H9 (cell line): ENCODE results near the gene TMOD4. TPM values are rescaled to one million over a fixed set of nuclear protein-coding genes. Genes with fewer than 3 reads are reported as not detected.

Experiments
- DNase-seq: peaks from one replicate; pipeline ENCODE4 v3.0.0-alpha.2; 2017
- H2AFZ ChIP-seq: one replicate; pipeline ENCODE4 v1.6.1; 2013; ENCODE audit warnings: mild to moderate bottlenecking, low read length, control low read depth, moderate library complexity
- H2AK5ac ChIP-seq: 2 replicates; pipeline ENCODE4 v1.6.1; 2013; ENCODE audit warnings: low read length, control low read depth, mixed read lengths; ENCODE audit not compliant: insufficient read length
- H2BK120ac ChIP-seq: one replicate; pipeline ENCODE4 v1.6.1; 2013; ENCODE audit warnings: low read depth, mild to moderate bottlenecking, low read length, control low read depth, inconsistent platforms; ENCODE audit not compliant: poor library complexity, severe bottlenecking
- H2BK12ac ChIP-seq: 2 replicates; pipeline ENCODE4 v1.6.1; 2013; ENCODE audit warnings: low read length, control low read depth, mixed read lengths, low read depth; ENCODE audit not compliant: insufficient read length
- H2BK15ac ChIP-seq: 2 replicates; pipeline ENCODE4 v1.6.1; 2013; ENCODE audit warnings: low read depth, low read length, control low read depth
- H2BK20ac ChIP-seq: one replicate; pipeline ENCODE4 v1.6.1; 2013; ENCODE audit warnings: low read depth, mild to moderate bottlenecking, low read length, control low read depth, inconsistent platforms; ENCODE audit not compliant: poor library complexity, severe bottlenecking
- H2BK5ac ChIP-seq: 2 replicates; pipeline ENCODE4 v1.6.1; 2013; ENCODE audit warnings: low read length, control low read depth, mixed read lengths; ENCODE audit not compliant: insufficient read length
- H3K14ac ChIP-seq: 2 replicates; pipeline ENCODE4 v1.6.1; 2013; ENCODE audit warnings: low read length, control low read depth; ENCODE audit not compliant: insufficient read depth
- H3K18ac ChIP-seq: 2 replicates; pipeline ENCODE4 v1.6.1; 2013; ENCODE audit warnings: low read depth, mild to moderate bottlenecking, mixed read lengths, low read length, control low read depth; ENCODE audit not compliant: insufficient read length
- H3K23ac ChIP-seq: 2 replicates; pipeline ENCODE4 v1.6.1; 2013; ENCODE audit warnings: low read length, control low read depth, mixed read lengths, low read depth; ENCODE audit not compliant: insufficient read length
- H3K23me2 ChIP-seq: 2 replicates; pipeline ENCODE4 v1.6.1; 2013; ENCODE audit warnings: low read depth, mild to moderate bottlenecking, mixed read lengths, low read length, control low read depth; ENCODE audit not compliant: insufficient read length, poor library complexity, severe bottlenecking
- H3K27ac ChIP-seq: 2 replicates; pipeline ENCODE4 v1.5.1; 2013; ENCODE audit warnings: low read length, control low read depth, mixed read lengths, low read depth; ENCODE audit not compliant: insufficient read length
- H3K27me3 ChIP-seq: 2 replicates; pipeline ENCODE4 v1.6.1; 2013; ENCODE audit warnings: low read length, control low read depth, inconsistent platforms; ENCODE audit not compliant: insufficient read depth
- H3K4ac ChIP-seq: 2 replicates; pipeline ENCODE4 v1.6.1; 2013; ENCODE audit warnings: low read depth, mild to moderate bottlenecking, control low read depth, inconsistent platforms, low read length, moderate library complexity
- H3K4me1 ChIP-seq: 2 replicates; pipeline ENCODE4 v1.6.1; 2013; ENCODE audit warnings: low read length, control low read depth, inconsistent platforms; ENCODE audit not compliant: insufficient read depth
- H3K4me2 ChIP-seq: 2 replicates; pipeline ENCODE4 v1.6.1; 2013; ENCODE audit warnings: low read length, control low read depth, mixed read lengths; ENCODE audit not compliant: insufficient read length, insufficient read depth
- H3K56ac ChIP-seq: 2 replicates; pipeline ENCODE4 v1.6.1; 2013; ENCODE audit warnings: low read depth, mild to moderate bottlenecking, mixed read lengths, low read length, control low read depth; ENCODE audit not compliant: insufficient read length
- H3K79me1 ChIP-seq: 2 replicates; pipeline ENCODE4 v1.6.1; 2013; ENCODE audit warnings: low read depth, mild to moderate bottlenecking, moderate library complexity, low read length, control low read depth, inconsistent platforms; ENCODE audit not compliant: insufficient read depth, poor library complexity, severe bottlenecking
- H3K79me2 ChIP-seq: 2 replicates; pipeline ENCODE4 v1.6.1; 2013; ENCODE audit warnings: low read length, control low read depth, inconsistent platforms; ENCODE audit not compliant: insufficient read depth
- H3K9ac ChIP-seq: 2 replicates; pipeline ENCODE4 v1.6.1; 2013; ENCODE audit warnings: low read length, control low read depth, mixed read lengths; ENCODE audit not compliant: insufficient read length; ENCODE audit errors: extremely low read depth
- H3K9me3 ChIP-seq: one replicate; pipeline ENCODE4 v1.6.1; 2013; ENCODE audit warnings: low read depth, low read length, inconsistent platforms; ENCODE audit not compliant: control insufficient read depth
- H3T11ph ChIP-seq: one replicate; pipeline ENCODE4 v1.6.1; 2013; ENCODE audit warnings: mild to moderate bottlenecking, low read length, control low read depth, inconsistent platforms
- H4K20me1 ChIP-seq: one replicate; pipeline ENCODE4 v1.6.1; 2013; ENCODE audit not compliant: control insufficient read depth, insufficient read length, insufficient read depth
- H4K5ac ChIP-seq: 2 replicates; pipeline ENCODE4 v1.6.1; 2013; ENCODE audit warnings: low read depth, mild to moderate bottlenecking, mixed read lengths, low read length, control low read depth; ENCODE audit not compliant: insufficient read length
- H4K8ac ChIP-seq: replicated peaks from 2 replicates; pipeline ENCODE4 v1.6.1; 2013; ENCODE audit warnings: low read length, control low read depth, mixed read lengths, low read depth; ENCODE audit not compliant: insufficient read length
- H4K91ac ChIP-seq: 2 replicates; pipeline ENCODE4 v1.6.1; 2013; ENCODE audit warnings: low read depth, mild to moderate bottlenecking, moderate library complexity, mixed read lengths, low read length, control low read depth; ENCODE audit not compliant: insufficient read length
- H3K27ac Mint-ChIP-seq, 3 experiments: 2 replicates in 2 of 3; 3 replicates in 1 of 3; pipeline ENCODE4 v1.8.0; 2020 to 2021; ENCODE audit warnings: mixed read lengths in 3 of 3, mild to moderate bottlenecking in 1 of 3, moderate library complexity in 1 of 3
- H3K27me3 Mint-ChIP-seq: 2 replicates; pipeline ENCODE4 v1.8.0; 2021; ENCODE audit warnings: low read depth, mild to moderate bottlenecking, moderate library complexity, mixed read lengths
- H3K36me3 Mint-ChIP-seq, 3 experiments: 2 replicates in 2 of 3; 3 replicates in 1 of 3; pipeline ENCODE4 v1.8.0; 2020 to 2021; ENCODE audit warnings: low read depth in 3 of 3, mixed read lengths in 3 of 3; ENCODE audit not compliant: insufficient read depth in 1 of 3
- H3K4me1 Mint-ChIP-seq, 2 experiments: 2 replicates each; pipeline ENCODE4 v1.8.0; 2020; ENCODE audit warnings: mixed read lengths in 2 of 2
- H3K4me3 Mint-ChIP-seq, 2 experiments: 2 replicates in 1 of 2; 3 replicates in 1 of 2; pipeline ENCODE4 v1.8.0; 2020 to 2021; ENCODE audit warnings: mild to moderate bottlenecking in 2 of 2, mixed read lengths in 2 of 2, moderate library complexity in 1 of 2
- H3K9me3 Mint-ChIP-seq, 2 experiments: 2 replicates in 1 of 2; 3 replicates in 1 of 2; pipeline ENCODE4 v1.8.0; 2020; ENCODE audit warnings: mild to moderate bottlenecking in 2 of 2, mixed read lengths in 2 of 2, moderate library complexity in 1 of 2
- CTCF ChIP-seq: fragments of 200-600 bp; sonication (generic); conservative IDR thresholded peaks from 3 replicates; pipeline ENCODE4 v1.8.0; 2021; ENCODE audit warnings: antibody characterized with exemption, mild to moderate bottlenecking
- WGBS: extraction: QIAGEN DNeasy Blood & Tissue Kit; methylation state at CpG from one replicate; pipeline ENCODE4 v1.1.7; 2013; ENCODE audit warnings: missing lambda C conversion rate, low lambda C conversion rate, mixed read lengths; ENCODE audit not compliant: insufficient read length; ENCODE audit errors: extremely low coverage; 5-methylcytosine and 5-hydroxymethylcytosine counted together
- total RNA-seq: library from RNA; stranded (reverse); gene quantifications from 2 replicates; pipeline ENCODE4 v1.2.1, GENCODE V29; 2021

TMOD4 gene
- total RNA-seq, 1 experiment from 2014 or later = 0.42 TPM

- Histone ChIP-seq H3K9me3 (no peaks in the 10 kb centered on the region), H2BK15ac (no peak overlapping the region), H3K79me1 (peaks cover 8% of the 10 kb centered on the region), H2AFZ (no peak overlapping the region), H3K4me2 (no peak overlapping the region), H3K4me1 (no peaks in the 10 kb centered on the region), H4K5ac (no peak overlapping the region), H3K79me2 (peaks cover 15% of the 10 kb centered on the region; the same call in 1 of the 2 replicates), H3K18ac (no peak overlapping the region), H2BK5ac (no peak overlapping the region), H3K27ac (no peak overlapping the region), H3K14ac (no peak overlapping the region), H2BK20ac (no peak overlapping the region), H4K8ac (no peak overlapping the region), H4K20me1 (no peaks in the 10 kb centered on the region), H4K91ac (no peak overlapping the region), H2BK120ac (no peak overlapping the region), H3K9ac (no peak overlapping the region), H3K4ac (no peak overlapping the region), H2AK5ac (no peak overlapping the region), H3T11ph (no peak overlapping the region), H3K23ac (no peak overlapping the region), H3K56ac (no peak overlapping the region), H3K23me2 (no peaks in the 10 kb centered on the region), H2BK12ac (no peak overlapping the region), H3K27me3 (no peaks in the 10 kb centered on the region)
- TF ChIP-seq CTCF = no peak
- H3K36me3 Mint-ChIP-seq = peaks cover 14 to 57% (median 36%) of the 10 kb centered on the region in 3 experiments; a peak in 6 of 7 replicates
- peaks cover 2 to 4% of the 10 kb centered on the region in 2 experiments; a peak in 2 of 4 replicates for H3K4me1 Mint-ChIP-seq
- no peak overlapping the region for H3K4me3 Mint-ChIP-seq
- no CpG with 5 or more reads among the region's 2 CpGs for WGBS
- no peaks in the 10 kb centered on the region for H3K27me3 Mint-ChIP-seq
- no peaks in the 10 kb centered on the region for H3K9me3 Mint-ChIP-seq
- DNase-seq = no peak
- H3K27ac Mint-ChIP-seq = peak overlapping the region in 1 of 3 experiments; percentile 28; a peak in 1 of 7 replicates
Measured at GRCh38 chr1:151213560-151213959, 37.8 kb upstream of the TMOD4 start.
